Measurements from ENCODE around the gene NTM. TPM values are rescaled to one million over a fixed set of nuclear protein-coding genes. Genes with fewer than 3 reads are reported as not detected.

Gene NTM
- total RNA-seq, 1 experiment from 2014 or later: 0.73 TPM

- no peaks in the 10 kb centered on the region for H3K9me3 ChIP-seq
- ChIA-PET CTCF (no interaction called here), POLR2A (no interaction called here)
- H3K4me3 ChIP-seq (ENCODE audit: low read depth, low read length): no peak overlapping the region
- no peaks in the 10 kb centered on the region for H3K4me1 ChIP-seq
- Mint-ChIP-seq H3K27me3 (ENCODE audit: insufficient read depth, unreplicated experiment) (no peaks in the 10 kb centered on the region), H3K9me3 (ENCODE audit: unreplicated experiment) (no peaks in the 10 kb centered on the region), H3K4me3 (ENCODE audit: unreplicated experiment) (no peak overlapping the region), H3K27ac (ENCODE audit: unreplicated experiment) (no peak overlapping the region), H3K36me3 (ENCODE audit: insufficient read depth, unreplicated experiment) (no peaks in the 10 kb centered on the region), H3K4me1 (ENCODE audit: low read depth, unreplicated experiment) (no peaks in the 10 kb centered on the region)
- intact Hi-C loops (cut with micrococcal nuclease; ENCODE audit: unreplicated experiment): no loop called here
- DNase-seq: no peak
- no TSS peak for BruUV-seq (replicated peaks)
- no peak for TF ChIP-seq CTCF (IDR thresholded peaks at IDR 0.05; ENCODE audit: insufficient read depth in 1 of 2, low read depth in 1 of 2, low read length in 1 of 2, severe bottlenecking in 1 of 2, unreplicated experiment in 1 of 2)
- no peaks in the 10 kb centered on the region for H3K36me3 ChIP-seq (ENCODE audit: control insufficient read depth, insufficient read depth, low read length)
- H3K27me3 ChIP-seq (replicated peaks; ENCODE audit: control insufficient read depth, insufficient read depth, low read length): no peaks in the 10 kb centered on the region
Observed at GRCh38 chr11:131987703-131988102, 617.3 kb downstream of the NTM start.

GRCh38 chr11:131991606-131992005 lies 621.2 kb downstream of the NTM start:
- no peaks in the 10 kb centered on the region for H3K4me1 Mint-ChIP-seq (ENCODE audit: low read depth, unreplicated experiment)
- H3K27me3 ChIP-seq (replicated peaks; ENCODE audit: control insufficient read depth, insufficient read depth, low read length): no peaks in the 10 kb centered on the region
- peaks cover 7% of the 10 kb centered on the region for H3K9me3 Mint-ChIP-seq (ENCODE audit: unreplicated experiment)
- no peak for TF ChIP-seq CTCF (IDR thresholded peaks at IDR 0.05; ENCODE audit: insufficient read depth in 1 of 2, low read depth in 1 of 2, low read length in 1 of 2, severe bottlenecking in 1 of 2, unreplicated experiment in 1 of 2)
- DNase-seq: no peak
- no peaks in the 10 kb centered on the region for H3K4me1 ChIP-seq
- H3K36me3 Mint-ChIP-seq (ENCODE audit: insufficient read depth, unreplicated experiment): no peaks in the 10 kb centered on the region
- no TSS peak for BruUV-seq (replicated peaks)
- intact Hi-C loops (cut with micrococcal nuclease; ENCODE audit: unreplicated experiment): no loop called here
- H3K27ac Mint-ChIP-seq (ENCODE audit: unreplicated experiment): no peak overlapping the region
- no peak overlapping the region for H3K4me3 ChIP-seq (ENCODE audit: low read depth, low read length)
- H3K27me3 Mint-ChIP-seq (ENCODE audit: insufficient read depth, unreplicated experiment): no peaks in the 10 kb centered on the region
- ChIA-PET CTCF (no interaction called here), POLR2A (no interaction called here)
- H3K9me3 ChIP-seq: peaks cover 13% of the 10 kb centered on the region; the same call in 1 of the 2 replicates
- no peaks in the 10 kb centered on the region for H3K36me3 ChIP-seq (ENCODE audit: control insufficient read depth, insufficient read depth, low read length)
- H3K4me3 Mint-ChIP-seq (ENCODE audit: unreplicated experiment): no peak overlapping the region

GRCh38 chr11:131993246-131993645 lies 622.8 kb downstream of the NTM start:
- Histone ChIP-seq H3K36me3 (ENCODE audit: control insufficient read depth, insufficient read depth, low read length) (no peaks in the 10 kb centered on the region), H3K4me1 (no peaks in the 10 kb centered on the region), H3K27me3 (replicated peaks; ENCODE audit: control insufficient read depth, insufficient read depth, low read length) (no peaks in the 10 kb centered on the region), H3K9me3 (peaks cover 13% of the 10 kb centered on the region; the same call in 1 of the 2 replicates), H3K4me3 (ENCODE audit: low read depth, low read length) (no peak overlapping the region)
- Mint-ChIP-seq H3K27ac (ENCODE audit: unreplicated experiment) (no peak overlapping the region), H3K9me3 (ENCODE audit: unreplicated experiment) (peaks cover 14% of the 10 kb centered on the region), H3K4me3 (ENCODE audit: unreplicated experiment) (no peak overlapping the region), H3K4me1 (ENCODE audit: low read depth, unreplicated experiment) (no peaks in the 10 kb centered on the region), H3K36me3 (ENCODE audit: insufficient read depth, unreplicated experiment) (no peaks in the 10 kb centered on the region), H3K27me3 (ENCODE audit: insufficient read depth, unreplicated experiment) (no peaks in the 10 kb centered on the region)
- TF ChIP-seq CTCF (IDR thresholded peaks at IDR 0.05; ENCODE audit: insufficient read depth in 1 of 2, low read depth in 1 of 2, low read length in 1 of 2, severe bottlenecking in 1 of 2, unreplicated experiment in 1 of 2): no peak
- CTCF ChIA-PET: no interaction called here
- no TSS peak for BruUV-seq (replicated peaks)
- DNase-seq: no peak
- POLR2A ChIA-PET: no interaction called here
- intact Hi-C loops (cut with micrococcal nuclease; ENCODE audit: unreplicated experiment): no loop called here

Measured in Caco-2 (cell line).